NCI-H2107 treated with DMSO at 0.1 percent for 48 hours (cell line): ENCODE measurements around the gene GPR18.
A peak's percentile ranks its signal among the peaks of the same experiment; 100 is the strongest.
"Not testable (repeated sequence)": the region's sequence is repeated elsewhere in the genome, so short reads cannot be mapped to it uniquely, and the experiment has no call there.

ENCODE experiments used
- DNase-seq: peaks from one replicate; lab custom pipeline; 2025; ENCODE audit not compliant: unreplicated experiment; lab: John Stamatoyannopoulos, UW

The GPR18 gene

GRCh38 chr13:99267927-99268326 is 9.7 kb upstream of the GPR18 start:
- no peak for DNase-seq

- DNase-seq: no peak
These were observed 8.6 kb upstream of the GPR18 start for GRCh38 chr13:99266827-99267226.

GRCh38 chr13:99265821-99266426 is 7.7 kb upstream of the GPR18 start:
- peak; percentile 46 for DNase-seq

GRCh38 chr13:99265162-99265800 is 7.1 kb upstream of the GPR18 start:
- no peak for DNase-seq

GRCh38 chr13:99264051-99264450 is 5.9 kb upstream of the GPR18 start:
- DNase-seq: no peak

GRCh38 chr13:99263126-99263785 is 5.1 kb upstream of the GPR18 start:
- DNase-seq: no peak

- no peak for DNase-seq
These were observed 2.9 kb upstream of the GPR18 start for GRCh38 chr13:99261059-99261458.

- DNase-seq: no peak
These were observed 2.0 kb upstream of the GPR18 start for GRCh38 chr13:99260216-99260615.

GRCh38 chr13:99258946-99259345 is 767 bp upstream of the GPR18 start:
- no peak for DNase-seq

- DNase-seq: no peak
These were observed 888 bp downstream of the GPR18 start for GRCh38 chr13:99257291-99257690.

- DNase-seq: no peak
These were observed 1.5 kb downstream of the GPR18 start for GRCh38 chr13:99256709-99257108.

- DNase-seq: no peak
These were observed 1.9 kb downstream of the GPR18 start for GRCh38 chr13:99256283-99256682.

GRCh38 chr13:99255271-99255670 is 2.9 kb downstream of the GPR18 start:
- no peak for DNase-seq

GRCh38 chr13:99254830-99255229 is 3.3 kb downstream of the GPR18 start:
- DNase-seq: no peak

GRCh38 chr13:99251921-99252320 is 6.3 kb downstream of the GPR18 start:
- no peak for DNase-seq

- no peak for DNase-seq
These were observed 7.0 kb downstream of the GPR18 start for GRCh38 chr13:99250982-99251825.

- DNase-seq: not testable (repeated sequence)
These were observed 8.6 kb downstream of the GPR18 start for GRCh38 chr13:99249606-99250005.

- DNase-seq: not testable (repeated sequence)
These were observed 9.0 kb downstream of the GPR18 start for GRCh38 chr13:99249178-99249577.

- no peak for DNase-seq
These were observed 12.1 kb downstream of the GPR18 start for GRCh38 chr13:99246100-99246499.

- no peak for DNase-seq
These were observed 20.1 kb downstream of the GPR18 start for GRCh38 chr13:99237981-99238662.

GRCh38 chr13:99231721-99232120 is 26.5 kb downstream of the GPR18 start:
- no peak for DNase-seq
